Measurements from ENCODE around the gene CDK12. TPM values are rescaled to one million over a fixed set of nuclear protein-coding genes. Genes with fewer than 3 reads are reported as not detected.
A peak's percentile ranks its signal among the peaks of the same experiment; 100 is the strongest.

CDK12 gene
- total RNA-seq, 1 experiment from 2014 or later = 30.4 TPM

DNA sequence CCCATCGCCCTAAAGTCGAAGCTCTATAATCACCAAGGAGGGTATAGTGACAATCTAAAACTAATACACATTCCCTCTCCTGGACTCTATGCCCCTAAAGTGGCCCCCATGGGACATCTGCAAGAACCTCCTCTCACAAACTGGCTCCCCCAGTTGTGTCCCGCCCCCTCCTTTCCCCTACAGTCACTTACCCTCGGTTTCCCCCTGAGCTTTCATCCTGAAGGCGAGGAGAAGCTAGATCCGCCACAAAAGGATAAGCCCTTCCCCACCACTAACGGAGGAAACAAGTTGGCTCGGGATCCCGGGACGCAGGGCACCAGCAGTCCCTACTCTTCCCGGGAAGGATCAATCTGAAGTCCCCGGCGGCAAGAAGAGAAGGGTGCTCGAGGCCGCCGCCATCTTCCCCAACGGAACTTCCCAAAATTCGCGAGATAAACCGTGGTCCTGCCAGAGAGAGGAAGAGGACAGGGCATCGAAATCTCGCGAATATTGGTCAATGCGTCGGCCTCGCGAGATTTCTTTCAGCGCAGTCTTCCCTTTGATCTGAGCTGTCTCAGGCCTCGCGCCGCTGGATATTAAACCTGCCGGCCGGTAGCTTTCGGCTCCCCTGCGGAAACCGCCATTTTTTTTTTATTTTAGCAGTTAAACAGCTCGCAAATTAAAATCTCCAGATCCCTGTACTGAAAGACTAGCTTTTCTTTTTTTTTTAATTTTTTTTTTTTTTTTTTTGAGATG, 10.3 kb upstream of the CDK12 start, which contains the start of gene MED1:
Gene MED1, minus strand, starts transcription at position 417 of the 735 bp plus-strand sequence. Its CDS starts 201 bp downstream, at position 216.
- POLR2A ChIA-PET (ENCODE audit: unreplicated experiment) = interaction anchor here (0.5 to 1.6 kb wide), 6 partner anchors 11 to 768 kb away, joined by 3 to 68 read pairs (median 6); partner anchors contain the start of genes CDK12, STARD3 and WIPF2
- TF ChIP-seq, protein P1, sequence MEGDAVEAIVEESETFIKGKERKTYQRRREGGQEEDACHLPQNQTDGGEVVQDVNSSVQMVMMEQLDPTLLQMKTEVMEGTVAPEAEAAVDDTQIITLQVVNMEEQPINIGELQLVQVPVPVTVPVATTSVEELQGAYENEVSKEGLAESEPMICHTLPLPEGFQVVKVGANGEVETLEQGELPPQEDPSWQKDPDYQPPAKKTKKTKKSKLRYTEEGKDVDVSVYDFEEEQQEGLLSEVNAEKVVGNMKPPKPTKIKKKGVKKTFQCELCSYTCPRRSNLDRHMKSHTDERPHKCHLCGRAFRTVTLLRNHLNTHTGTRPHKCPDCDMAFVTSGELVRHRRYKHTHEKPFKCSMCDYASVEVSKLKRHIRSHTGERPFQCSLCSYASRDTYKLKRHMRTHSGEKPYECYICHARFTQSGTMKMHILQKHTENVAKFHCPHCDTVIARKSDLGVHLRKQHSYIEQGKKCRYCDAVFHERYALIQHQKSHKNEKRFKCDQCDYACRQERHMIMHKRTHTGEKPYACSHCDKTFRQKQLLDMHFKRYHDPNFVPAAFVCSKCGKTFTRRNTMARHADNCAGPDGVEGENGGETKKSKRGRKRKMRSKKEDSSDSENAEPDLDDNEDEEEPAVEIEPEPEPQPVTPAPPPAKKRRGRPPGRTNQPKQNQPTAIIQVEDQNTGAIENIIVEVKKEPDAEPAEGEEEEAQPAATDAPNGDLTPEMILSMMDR (conservative IDR thresholded peaks at IDR 0.05; ENCODE audit: low read depth, low read length) = no peak
- TF ChIP-seq EZH2phosphoT487 (IDR thresholded peaks at IDR 0.05; ENCODE audit: borderline replicate concordance, low read length) (no peak), EZH2 (IDR thresholded peaks at IDR 0.05; ENCODE audit: low read length, unreplicated experiment) (no peak)
- peak within 1 kb of the TSS; percentile 88 for H3K4me2 ChIP-seq (ENCODE audit: low read length)
- H3F3A ChIP-seq (ENCODE audit: low read length, unreplicated experiment) = no peaks in the 10 kb centered on the region
- H3K4me1 ChIP-seq (ENCODE audit: insufficient read depth, low read length) = peaks cover 4% of the 10 kb centered on the region; the same call in 1 of the 2 replicates
- peak within 1 kb of the TSS; percentile 54 for H3K27ac ChIP-seq (ENCODE audit: low read length)
- H3K4me3 ChIP-seq (ENCODE audit: low read length) = peak within 1 kb of the TSS; percentile 92
- no peaks in the 10 kb centered on the region for H3K9me3 ChIP-seq (ENCODE audit: low read length)
- H4K20me1 ChIP-seq (ENCODE audit: low read length) = no peaks in the 10 kb centered on the region
- H3K36me3 ChIP-seq (ENCODE audit: low read depth, low read length) = peaks cover 6% of the 10 kb centered on the region; the same call in 1 of the 2 replicates
- no TSS peak for BruUV-seq (replicated peaks)
- peak within 1 kb of the TSS; percentile 87 for H2AFZ ChIP-seq (ENCODE audit: low read length)
- H3K79me2 ChIP-seq (ENCODE audit: low read length) = peaks cover 44% of the 10 kb centered on the region
- peak; percentile 100 for ATAC-seq
- CTCF ChIA-PET = interaction anchor here (0.6 kb wide), 1 partner anchor 147 kb away, joined by 5 read pairs; no protein-coding TSS in a partner anchor
- no peaks in the 10 kb centered on the region for H3K9me2 ChIP-seq (replicated peaks; ENCODE audit: low read length)
- H3K9ac ChIP-seq (ENCODE audit: low read length) = peak within 1 kb of the TSS; percentile 97
- H3K27me3 ChIP-seq (ENCODE audit: low read length) = no peaks in the 10 kb centered on the region
- peak; percentile 96 for DNase-seq
- intact Hi-C loops (cut with micrococcal nuclease) = no loop called here

DNA sequence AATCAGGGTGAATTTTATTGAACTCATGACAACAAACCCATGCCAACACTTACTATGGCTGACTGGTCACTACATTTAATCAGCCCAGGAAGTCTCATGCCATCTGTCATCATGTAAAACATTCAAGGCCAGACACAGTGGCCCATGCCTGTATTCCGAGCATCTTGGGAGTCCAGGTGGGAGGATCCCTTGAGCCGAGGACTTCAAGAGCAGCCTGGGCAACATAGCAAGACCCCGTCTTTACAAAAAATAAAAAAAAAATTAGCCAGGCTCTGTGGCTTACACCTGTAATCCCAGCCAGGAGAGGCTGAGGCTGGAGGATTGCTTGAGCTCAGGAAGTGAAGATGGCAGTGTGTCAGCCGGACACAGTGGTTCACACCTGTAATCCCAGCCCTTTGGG, 5.4 kb upstream of the CDK12 start:
- Histone ChIP-seq H3K9me2 (replicated peaks; ENCODE audit: low read length) (no peaks in the 10 kb centered on the region), H3K4me3 (ENCODE audit: low read length) (no peak overlapping the region), H3K27me3 (ENCODE audit: low read length) (no peaks in the 10 kb centered on the region), H3K4me1 (ENCODE audit: insufficient read depth, low read length) (peaks cover 4% of the 10 kb centered on the region; the same call in 1 of the 2 replicates), H3K9ac (ENCODE audit: low read length) (no peak overlapping the region), H2AFZ (ENCODE audit: low read length) (no peak overlapping the region), H3K79me2 (ENCODE audit: low read length) (peaks cover 5% of the 10 kb centered on the region), H3F3A (ENCODE audit: low read length, unreplicated experiment) (no peaks in the 10 kb centered on the region), H3K27ac (ENCODE audit: low read length) (no peak overlapping the region), H3K36me3 (ENCODE audit: low read depth, low read length) (no peaks in the 10 kb centered on the region), H4K20me1 (ENCODE audit: low read length) (no peaks in the 10 kb centered on the region), H3K4me2 (ENCODE audit: low read length) (no peak overlapping the region), H3K9me3 (ENCODE audit: low read length) (no peaks in the 10 kb centered on the region)
- POLR2A ChIA-PET (ENCODE audit: unreplicated experiment) = no interaction called here
- CTCF ChIA-PET = no interaction called here
- no TSS peak for BruUV-seq (replicated peaks)
- TF ChIP-seq EZH2phosphoT487 (IDR thresholded peaks at IDR 0.05; ENCODE audit: borderline replicate concordance, low read length) (no peak), EZH2 (IDR thresholded peaks at IDR 0.05; ENCODE audit: low read length, unreplicated experiment) (no peak)
- TF ChIP-seq, protein P1 (conservative IDR thresholded peaks at IDR 0.05; ENCODE audit: low read depth, low read length) = no peak
- ATAC-seq (no peak), DNase-seq (no peak)
- intact Hi-C loops (cut with micrococcal nuclease) = no loop called here

All from PC-3 (cell line).